GM21447 (cell line): ENCODE data around the gene MMP15.
"Not testable (repeated sequence)": the region's sequence is repeated elsewhere in the genome, so short reads cannot be mapped to it uniquely, and the experiment has no call there.

Source experiments
- ATAC-seq: cut with Tn5 transposase; IDR thresholded peaks from one replicate; pipeline ENCODE4 v1.9.1; 2021; ENCODE audit not compliant: unreplicated experiment

MMP15 gene

GRCh38 chr16:58048494-58049231 lies 23.1 kb downstream of the MMP15 start:
- no peak for ATAC-seq

GRCh38 chr16:58049232-58050185 lies 24.0 kb downstream of the MMP15 start:
- ATAC-seq = no peak

GRCh38 chr16:58051296-58051695 lies 25.7 kb downstream of the MMP15 start:
- no peak for ATAC-seq

GRCh38 chr16:58051821-58052603 lies 26.5 kb downstream of the MMP15 start:
- ATAC-seq = no peak

GRCh38 chr16:58053682-58054005 lies 28.1 kb downstream of the MMP15 start:
- ATAC-seq = no peak

- no peak for ATAC-seq
These were observed 28.7 kb downstream of the MMP15 start for GRCh38 chr16:58054289-58054688.

GRCh38 chr16:58056580-58056979 lies 31.0 kb downstream of the MMP15 start:
- ATAC-seq = no peak

GRCh38 chr16:58057121-58057520 lies 31.6 kb downstream of the MMP15 start:
- ATAC-seq = no peak

- ATAC-seq = no peak
These were observed 32.2 kb downstream of the MMP15 start for GRCh38 chr16:58057784-58058183.

GRCh38 chr16:58062821-58063220 lies 37.3 kb downstream of the MMP15 start:
- no peak for ATAC-seq

- no peak for ATAC-seq
These were observed 38.0 kb downstream of the MMP15 start for GRCh38 chr16:58063377-58064076.

GRCh38 chr16:58070585-58070984 lies 45.0 kb downstream of the MMP15 start:
- no peak for ATAC-seq

- not testable (repeated sequence) for ATAC-seq
These were observed 46.6 kb downstream of the MMP15 start for GRCh38 chr16:58072134-58072533.

GRCh38 chr16:58073086-58073485 lies 47.5 kb downstream of the MMP15 start:
- not testable (repeated sequence) for ATAC-seq

- ATAC-seq = no peak
These were observed 49.1 kb downstream of the MMP15 start for GRCh38 chr16:58074657-58075056.

- no peak for ATAC-seq
These were observed 51.0 kb downstream of the MMP15 start for GRCh38 chr16:58076514-58076913.

GRCh38 chr16:58077796-58078195 lies 52.2 kb downstream of the MMP15 start:
- ATAC-seq = no peak

GRCh38 chr16:58080657-58081056 lies 55.1 kb downstream of the MMP15 start:
- not testable (repeated sequence) for ATAC-seq

- no peak for ATAC-seq
These were observed 56.8 kb downstream of the MMP15 start for GRCh38 chr16:58082381-58082780.

GRCh38 chr16:58084635-58085034 lies 59.1 kb downstream of the MMP15 start:
- ATAC-seq = no peak

- no peak for ATAC-seq
These were observed 59.6 kb downstream of the MMP15 start for GRCh38 chr16:58085171-58085570.
